Esophagus squamous epithelium (tissue), 5 donors: ENCODE measurements around the gene TNRC6B. TPM values are rescaled to one million over a fixed set of nuclear protein-coding genes. Genes with fewer than 3 reads are reported as not detected.
"Not testable (repeated sequence)": the region's sequence is repeated elsewhere in the genome, so short reads cannot be mapped to it uniquely, and the experiment has no call there.

Experiments used
- DNase-seq: peaks from one replicate; lab custom pipeline; 2025; lab: John Stamatoyannopoulos, UW
- H3K27ac ChIP-seq, 4 donors: fragments of 200-600 bp; sonication (generic); one replicate each; pipeline ENCODE4 v1.5.1; 2016 to 2019; ENCODE audit warnings: mild to moderate bottlenecking in 1 of 4
- H3K27me3 ChIP-seq, 4 donors: fragments of 200-600 bp; sonication (generic); 1 replicate in 3 of 4; 2 replicates in 1 of 4; pipeline versions ENCODE4 v1.5.1 to v1.6.0; 2017 to 2021; ENCODE audit warnings: antibody characterized with exemption in 1 of 4
- H3K36me3 ChIP-seq, 3 donors: fragments of 200-600 bp; sonication (generic); one replicate each; pipeline ENCODE4 v1.5.1; 2016 to 2019
- H3K4me1 ChIP-seq, 3 donors: fragments of 200-600 bp; sonication (generic); one replicate each; pipeline ENCODE4 v1.5.1; 2017 to 2019
- H3K4me3 ChIP-seq, 4 donors: fragments of 200-600 bp; sonication (generic); 1 replicate in 3 of 4; 2 replicates in 1 of 4; pipeline ENCODE4 v1.5.1; 2016 to 2019; ENCODE audit warnings: mild to moderate bottlenecking in 2 of 4, moderate library complexity in 1 of 4
- H3K9me3 ChIP-seq, 3 donors: fragments of 200-600 bp; sonication (generic); one replicate each; pipeline ENCODE4 v1.5.1; 2016 to 2019
- POLR2A ChIP-seq, 4 donors: fragments of 450-650 bp; IDR thresholded peaks; one replicate each; pipeline ENCODE4 v1.6.1; 2017; ENCODE audit warnings: antibody characterized with exemption in 4 of 4, mild to moderate bottlenecking in 4 of 4, moderate library complexity in 3 of 4
- WGBS, 2 donors: methylation state at CpG; one replicate each; pipeline ENCODE4 v1.1.5; 2018; 5-methylcytosine and 5-hydroxymethylcytosine counted together
- intact Hi-C: fragments of 100-400 bp; cut with DNase I; formaldehyde crosslinking; loops from one replicate; pipeline ENCODE4 v1.15.0; 2022
- total RNA-seq, 4 donors: library from RNA; depleted of rRNA; stranded (reverse); fragments of >200 nt; gene quantifications; one replicate each; pipeline ENCODE4 v1.1.0, GENCODE V29; 2016
- TF ChIP-seq, protein P1 (sequence below), 6 experiments: fragments of 450-650 bp in 4 of 6; fragments of 200-600 bp in 2 of 6; sonication (generic) in 2 of 6; IDR thresholded peaks; one replicate each; pipeline ENCODE4 v1.5.1; 2016 to 2019; ENCODE audit warnings: antibody characterized with exemption in 6 of 6, mild to moderate bottlenecking in 4 of 6, moderate library complexity in 4 of 6
- donor health status: DM: yes; HTN: yes; CAD: no.

Gene TNRC6B
- total RNA-seq, 4 donors from 2014 or later = 20.7 to 36.5 (median 26.9) TPM

DNA sequence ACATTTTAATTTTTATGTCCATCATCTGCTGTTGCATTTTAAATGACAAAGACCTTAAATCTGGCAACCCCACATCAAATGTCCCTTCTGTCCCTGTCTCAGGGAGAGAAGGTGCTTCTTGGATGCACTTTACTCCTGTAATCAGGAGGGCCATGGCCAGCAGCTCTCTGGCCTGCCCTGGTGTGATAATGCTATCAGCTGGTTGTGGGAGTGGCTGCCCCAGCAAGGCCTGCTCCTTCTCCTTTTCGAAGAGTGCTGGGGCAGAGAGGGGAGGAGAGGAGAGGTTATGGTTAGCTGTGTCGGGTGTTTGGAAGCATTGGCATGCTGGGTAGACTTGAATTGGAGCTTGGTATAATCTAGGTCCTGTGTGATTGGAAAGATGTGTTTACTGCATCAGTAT, 12.8 kb downstream of the TNRC6B start:
- no peak for DNase-seq
- Histone ChIP-seq H3K27ac (no peak overlapping the region), H3K9me3 (no peaks in the 10 kb centered on the region), H3K27me3 (no peaks in the 10 kb centered on the region), H3K36me3 (no peaks in the 10 kb centered on the region), H3K4me1 (peaks cover 10 to 53% (median 27%) of the 10 kb centered on the region in 3 donors), H3K4me3 (no peak overlapping the region)
- WGBS, 2 donors = 71 to 73% methylated on average over 1 to 2 of the region's 2 CpGs
- intact Hi-C loops = no loop called here
- TF ChIP-seq, protein P1, sequence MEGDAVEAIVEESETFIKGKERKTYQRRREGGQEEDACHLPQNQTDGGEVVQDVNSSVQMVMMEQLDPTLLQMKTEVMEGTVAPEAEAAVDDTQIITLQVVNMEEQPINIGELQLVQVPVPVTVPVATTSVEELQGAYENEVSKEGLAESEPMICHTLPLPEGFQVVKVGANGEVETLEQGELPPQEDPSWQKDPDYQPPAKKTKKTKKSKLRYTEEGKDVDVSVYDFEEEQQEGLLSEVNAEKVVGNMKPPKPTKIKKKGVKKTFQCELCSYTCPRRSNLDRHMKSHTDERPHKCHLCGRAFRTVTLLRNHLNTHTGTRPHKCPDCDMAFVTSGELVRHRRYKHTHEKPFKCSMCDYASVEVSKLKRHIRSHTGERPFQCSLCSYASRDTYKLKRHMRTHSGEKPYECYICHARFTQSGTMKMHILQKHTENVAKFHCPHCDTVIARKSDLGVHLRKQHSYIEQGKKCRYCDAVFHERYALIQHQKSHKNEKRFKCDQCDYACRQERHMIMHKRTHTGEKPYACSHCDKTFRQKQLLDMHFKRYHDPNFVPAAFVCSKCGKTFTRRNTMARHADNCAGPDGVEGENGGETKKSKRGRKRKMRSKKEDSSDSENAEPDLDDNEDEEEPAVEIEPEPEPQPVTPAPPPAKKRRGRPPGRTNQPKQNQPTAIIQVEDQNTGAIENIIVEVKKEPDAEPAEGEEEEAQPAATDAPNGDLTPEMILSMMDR (IDR thresholded peaks at IDR 0.05) = no peak
- no peak for TF ChIP-seq POLR2A (IDR thresholded peaks at IDR 0.05)

DNA sequence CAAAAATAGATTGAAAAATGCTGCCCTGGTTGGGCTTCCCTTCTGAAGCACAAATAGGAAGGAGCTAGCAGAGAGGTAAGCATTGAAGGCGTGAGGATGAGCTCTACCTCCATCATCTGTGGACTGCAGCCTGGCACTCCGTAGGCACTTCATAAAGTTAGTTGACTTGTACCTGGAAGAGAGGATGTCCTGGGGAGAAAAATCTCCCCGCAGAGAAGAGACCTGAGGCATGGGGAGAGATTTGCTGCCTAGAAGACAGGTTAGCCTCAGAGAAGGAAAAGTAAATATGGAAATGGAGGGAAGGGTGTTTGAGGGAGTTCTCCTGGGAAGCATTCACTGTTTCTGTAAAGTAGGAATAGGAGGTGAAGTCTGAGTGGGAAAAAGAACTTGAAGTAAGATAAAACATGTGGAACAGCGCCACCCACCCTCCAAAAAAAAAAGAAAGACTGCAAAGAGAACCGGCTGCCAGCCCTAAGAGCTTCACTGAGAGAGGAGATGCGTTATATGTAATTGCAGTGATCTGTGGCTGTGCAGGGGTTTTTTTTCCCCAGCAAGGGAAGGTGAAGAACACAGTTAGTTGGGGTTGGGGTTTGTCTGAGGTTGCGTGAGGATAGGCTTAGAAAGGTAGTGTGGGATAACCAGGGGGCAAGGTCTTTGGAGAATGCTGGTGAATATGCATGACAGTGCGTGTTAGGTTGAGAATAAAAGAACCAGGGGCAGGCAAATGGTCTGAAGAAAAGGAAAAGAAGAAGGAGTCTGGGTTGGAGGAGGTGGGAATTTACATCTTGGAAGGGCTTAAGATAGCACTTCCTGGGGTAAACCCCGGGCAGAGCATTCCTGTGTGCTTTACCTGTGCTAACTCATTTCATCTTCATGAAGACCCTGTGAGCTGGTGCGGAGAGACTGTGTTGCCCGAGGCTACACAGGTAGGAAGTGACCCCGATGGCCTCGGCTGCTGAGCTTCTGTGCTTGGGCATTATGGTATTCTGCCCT, 16.0 kb downstream of the TNRC6B start:
- WGBS, 2 donors = 58 to 60% methylated on average over 13 of the region's 13 CpGs
- TF ChIP-seq POLR2A (IDR thresholded peaks at IDR 0.05) = no peak
- TF ChIP-seq, protein P1 (IDR thresholded peaks at IDR 0.05) = peak in 5 of 6 experiments; percentile 11 to 35 (median 31)
- no peak for DNase-seq
- intact Hi-C loops = no loop called here
- Histone ChIP-seq H3K4me1 (peaks cover 22 to 73% (median 39%) of the 10 kb centered on the region in 3 donors), H3K4me3 (no peak overlapping the region), H3K36me3 (no peaks in the 10 kb centered on the region), H3K9me3 (no peaks in the 10 kb centered on the region), H3K27me3 (no peaks in the 10 kb centered on the region), H3K27ac (peak overlapping the region in 1 of 4 donors; percentile 16)

DNA sequence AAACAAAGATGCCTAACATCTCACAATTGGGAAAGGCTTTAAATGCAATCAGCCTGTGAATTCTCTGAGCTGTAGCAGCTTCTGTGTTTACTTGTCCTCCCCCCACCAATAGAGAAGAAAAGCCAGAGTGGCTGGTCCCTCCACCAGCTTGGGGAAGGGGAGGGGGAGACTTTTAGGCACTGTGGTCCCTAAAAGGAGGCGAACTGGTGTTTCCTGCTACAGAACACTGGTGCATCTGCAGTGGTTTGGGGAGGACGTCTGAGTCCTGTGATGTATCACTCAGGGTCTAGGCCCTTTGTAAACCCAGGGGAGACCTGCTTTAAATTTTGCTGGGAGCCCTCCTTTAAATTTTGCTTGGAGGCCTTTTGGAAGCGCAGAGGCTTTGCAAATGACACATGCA, 16.9 kb downstream of the TNRC6B start:
- no peak overlapping the region for H3K27ac ChIP-seq
- intact Hi-C loops = no loop called here
- H3K4me1 ChIP-seq = peaks cover 22 to 69% (median 39%) of the 10 kb centered on the region in 3 donors
- no peak for DNase-seq
- no peaks in the 10 kb centered on the region for H3K9me3 ChIP-seq
- H3K27me3 ChIP-seq = no peaks in the 10 kb centered on the region
- no peaks in the 10 kb centered on the region for H3K36me3 ChIP-seq
- TF ChIP-seq POLR2A (IDR thresholded peaks at IDR 0.05) = no peak
- TF ChIP-seq, protein P1 (IDR thresholded peaks at IDR 0.05) = no peak
- no peak overlapping the region for H3K4me3 ChIP-seq
- 69 to 75% methylated on average over 1 to 3 of the region's 3 CpGs for WGBS, 2 donors

DNA sequence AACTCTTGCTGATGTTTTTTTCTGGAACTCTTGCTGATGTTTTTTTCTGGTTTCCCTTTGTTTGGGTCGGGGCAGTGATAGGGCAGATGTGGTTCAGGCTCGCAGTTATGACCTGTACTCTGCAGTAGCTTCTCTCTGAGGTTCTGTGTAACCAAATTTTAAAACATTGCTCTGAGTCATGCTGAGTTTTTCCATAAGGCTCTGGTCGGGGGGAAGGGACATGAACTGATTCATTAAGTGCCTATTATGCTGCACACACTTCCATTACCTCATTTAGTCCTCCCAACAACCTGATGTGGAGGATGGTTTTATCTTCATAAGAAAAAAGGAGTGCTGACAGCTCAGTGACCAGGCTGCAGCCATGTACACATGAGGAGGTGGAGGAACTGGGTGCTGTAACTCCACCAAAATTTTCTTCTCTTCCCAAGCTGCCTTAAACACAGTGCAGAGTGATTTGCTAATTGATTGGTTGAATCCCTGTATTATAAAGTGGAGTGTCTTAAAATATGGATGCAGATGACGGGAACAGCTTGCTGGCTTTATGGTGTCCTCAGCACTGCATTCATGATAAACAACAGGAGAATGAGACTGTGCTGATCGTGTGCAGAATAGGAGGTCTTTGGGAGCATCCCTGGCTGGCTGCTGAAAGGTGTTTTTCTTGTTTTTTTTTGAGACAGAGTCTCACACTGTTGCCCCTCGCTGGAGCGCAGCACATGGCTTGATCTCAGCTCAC, 19.1 kb downstream of the TNRC6B start:
- no peaks in the 10 kb centered on the region for H3K36me3 ChIP-seq
- no peaks in the 10 kb centered on the region for H3K9me3 ChIP-seq
- TF ChIP-seq, protein P1 (IDR thresholded peaks at IDR 0.05) = no peak
- 45 to 49% methylated on average over 7 of the region's 7 CpGs for WGBS, 2 donors
- H3K4me3 ChIP-seq = no peak overlapping the region
- peak overlapping the region; percentile 33 to 65 (median 54) for H3K27ac ChIP-seq
- H3K4me1 ChIP-seq = peaks cover 20 to 58% (median 36%) of the 10 kb centered on the region in 3 donors
- no peak for DNase-seq
- intact Hi-C loops = no loop called here
- H3K27me3 ChIP-seq = no peaks in the 10 kb centered on the region

DNA sequence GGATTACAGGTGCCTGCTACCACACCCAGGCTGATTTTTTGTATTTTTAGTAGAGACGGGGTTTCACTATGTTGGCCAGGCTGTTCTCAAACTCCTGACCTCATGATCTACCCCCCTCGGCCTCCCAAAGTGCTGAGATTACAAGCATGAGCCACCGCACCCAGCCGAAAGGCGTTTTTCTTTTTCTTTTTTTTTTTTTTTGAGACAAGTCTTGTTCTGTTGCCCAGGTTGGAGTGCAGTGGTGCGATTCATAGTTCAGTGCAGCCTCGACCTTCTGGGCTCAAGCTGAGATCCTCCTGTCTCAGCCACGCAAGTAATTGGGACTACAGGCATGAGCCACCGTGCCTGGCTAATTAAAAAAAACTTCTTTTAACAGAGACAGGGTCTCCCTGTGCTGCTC, 19.7 kb downstream of the TNRC6B start:
- H3K36me3 ChIP-seq, intact Hi-C loops, H3K4me3 ChIP-seq, H3K9me3 ChIP-seq, H3K27me3 ChIP-seq, DNase-seq: not testable (repeated sequence)
- Histone ChIP-seq H3K27ac (peak overlapping the region; percentile 33 to 65 (median 54)), H3K4me1 (peaks cover 20 to 55% (median 36%) of the 10 kb centered on the region in 3 donors)
- WGBS, 2 donors = 21 to 40% methylated on average over 5 to 8 of the region's 9 CpGs
